K562 (cell line): ENCODE results near the gene IL1B. TPM values are rescaled to one million over a fixed set of nuclear protein-coding genes. Genes with fewer than 3 reads are reported as not detected.

ENCODE experiments used
- BRF1 ChIP-seq: IDR thresholded peaks from 3 replicates; pipeline ENCODE4 v1.6.1; 2011; ENCODE audit warnings: borderline replicate concordance, mild to moderate bottlenecking; ENCODE audit not compliant: insufficient read length; ENCODE audit errors: extremely low read depth
- CBX3 ChIP-seq, 2 experiments: IDR thresholded peaks; 1 replicate in 1 of 2; 2 replicates in 1 of 2; pipeline ENCODE4 v1.6.1; 2012; ENCODE audit warnings: inconsistent platforms in 2 of 2, low read length in 2 of 2, borderline replicate concordance in 1 of 2, control low read depth in 1 of 2
- CEBPG ChIP-seq, 3 experiments: fragments of 200-800 bp in 1 of 3; sonication (Bioruptor generic) in 1 of 3; sonication (generic) in 1 of 3; formaldehyde crosslinking in 1 of 3; IDR thresholded peaks in 2 of 3; conservative IDR thresholded peaks in 1 of 3; 2 replicates each; pipeline versions ENCODE4 v1.6.1 to v1.8.0; 2016 to 2022; ENCODE audit warnings: missing compliant biosample characterization in 2 of 3, missing genetic modification characterization in 2 of 3, mild to moderate bottlenecking in 1 of 3, missing genetic modification reagents in 1 of 3
- DIDO1 ChIP-seq: fragments of 450-650 bp; IDR thresholded peaks from 2 replicates; pipeline ENCODE4 v1.6.1; 2016; ENCODE audit warnings: low read depth, missing biosample characterization, missing genetic modification characterization
- DNMT1 ChIP-seq: fragments of 450-650 bp; IDR thresholded peaks from 2 replicates; pipeline ENCODE4 v1.6.1; 2016; ENCODE audit warnings: antibody characterized with exemption, mild to moderate bottlenecking
- ETS1 ChIP-seq: conservative IDR thresholded peaks from 2 replicates; pipeline ENCODE4 v1.6.1; 2011; ENCODE audit warnings: low read depth, mild to moderate bottlenecking, low read length; ENCODE audit not compliant: control insufficient read depth
- FOXK1 ChIP-seq: sonication (generic); formaldehyde crosslinking; IDR thresholded peaks from 2 replicates; pipeline ENCODE4 v1.8.0; 2022; ENCODE audit warnings: missing genetic modification reagents, mild to moderate bottlenecking, borderline replicate concordance
- KDM1A ChIP-seq, 2 experiments: fragments of 450-650 bp; IDR thresholded peaks; 2 replicates each; pipeline ENCODE4 v1.6.1; 2016; ENCODE audit warnings: mild to moderate bottlenecking in 2 of 2
- MAFG ChIP-seq: fragments of 450-650 bp; conservative IDR thresholded peaks from 2 replicates; pipeline ENCODE4 v1.6.1; 2016; ENCODE audit warnings: missing genetic modification characterization, missing compliant biosample characterization
- MCM2 ChIP-seq: fragments of 450-650 bp; IDR thresholded peaks from 2 replicates; pipeline ENCODE4 v1.6.1; 2017; ENCODE audit warnings: low read depth, mild to moderate bottlenecking
- MCM5 ChIP-seq: fragments of 450-650 bp; IDR thresholded peaks from 2 replicates; pipeline ENCODE4 v1.6.1; 2016; ENCODE audit warnings: low read depth
- MTA3 ChIP-seq: fragments of 450-650 bp; formaldehyde crosslinking; IDR thresholded peaks from 2 replicates; pipeline ENCODE4 v1.6.1; 2017; ENCODE audit warnings: mild to moderate bottlenecking, borderline replicate concordance
- PCBP1 ChIP-seq: fragments of 200-400 bp; formaldehyde crosslinking; IDR thresholded peaks from 2 replicates; pipeline ENCODE4 v1.6.1; 2018; ENCODE audit warnings: mild to moderate bottlenecking, low read depth, low read length; ENCODE audit not compliant: poor library complexity, severe bottlenecking
- PHF8 ChIP-seq: fragments of 200-600 bp; sonication (generic); IDR thresholded peaks from 2 replicates; pipeline ENCODE4 v1.6.1; 2012; ENCODE audit warnings: mixed run types, mild to moderate bottlenecking, inconsistent platforms, low read length, moderate library complexity, borderline replicate concordance
- POLR2AphosphoS2 ChIP-seq: IDR thresholded peaks from 2 replicates; pipeline ENCODE4 v1.6.1; 2012; ENCODE audit warnings: low read length, improper control_type of control experiment
- SP1 ChIP-seq: sonication (generic); formaldehyde crosslinking; IDR thresholded peaks from 2 replicates; pipeline ENCODE4 v1.8.1; 2022; ENCODE audit warnings: mild to moderate bottlenecking, missing genetic modification reagents
- TCF7 ChIP-seq: sonication (generic); IDR thresholded peaks from 2 replicates; pipeline ENCODE4 v1.6.1; 2016; ENCODE audit warnings: antibody characterized with exemption, borderline replicate concordance
- TFE3 ChIP-seq: fragments of 450-650 bp; formaldehyde crosslinking; IDR thresholded peaks from 2 replicates; pipeline ENCODE4 v1.4.0; 2020; ENCODE audit warnings: mild to moderate bottlenecking, mixed read lengths
- TRIM24 ChIP-seq, 2 experiments: fragments of 450-650 bp; IDR thresholded peaks; 2 replicates each; pipeline ENCODE4 v1.6.1; 2016
- TRIM28 ChIP-seq: fragments of 450-650 bp; IDR thresholded peaks from 2 replicates; pipeline ENCODE4 v1.6.1; 2017
- ZNF696 ChIP-seq: fragments of 250-450 bp; sonication (Bioruptor Pico); conservative IDR thresholded peaks from 2 replicates; pipeline ENCODE4 v1.4.0; 2020; ENCODE audit warnings: mild to moderate bottlenecking, moderate library complexity
- ZNF75A ChIP-seq: fragments of 450-650 bp; formaldehyde crosslinking; IDR thresholded peaks from 2 replicates; pipeline ENCODE4 v1.4.0; 2020; ENCODE audit warnings: mild to moderate bottlenecking
- polyA plus RNA-seq, 8 experiments: library from polyadenylated mRNA; depleted of rRNA in 4 of 8; stranded (reverse) in 5 of 8; unstranded in 3 of 8; fragments of >200 nt; fragmentation: Nextera tagmentation in 2 of 8; fragmentation: Illumina TruSeq in 1 of 8; extraction: Ambion mirVana in 2 of 8; extraction: Trizol in 1 of 8; gene quantifications; 2 replicates each; pipeline versions ENCODE4 v1.2.1 to v1.2.3, GENCODE V29; 2011 to 2014; ENCODE audit warnings: inconsistent platforms in 1 of 8, missing spikeins in 1 of 8
- total RNA-seq, 7 experiments: library from RNA; depleted of rRNA in 6 of 7; stranded (reverse); fragments of >200 nt in 6 of 7; fragmentation: Illumina TruSeq in 2 of 7; extraction: Trizol in 2 of 7; gene quantifications; 2 replicates each; pipeline versions ENCODE4 v1.2.1 to v1.2.3, GENCODE V29; 2011 to 2021; ENCODE audit warnings: low replicate concordance in 1 of 7
- TF ChIP-seq, protein P1 (sequence below): fragments of 450-650 bp; conservative IDR thresholded peaks from 2 replicates; pipeline ENCODE4 v1.6.1; 2016; ENCODE audit warnings: missing genetic modification characterization, low read depth, mild to moderate bottlenecking, missing compliant biosample characterization, moderate library complexity
- TF ChIP-seq, protein P2 (sequence below): fragments of 450-650 bp; IDR thresholded peaks from 2 replicates; pipeline ENCODE4 v1.6.1; 2016; ENCODE audit warnings: antibody characterized with exemption

Gene IL1B
- total and polyA plus RNA-seq, 9 of the 15 experiments (the other 6 are each of a cell fraction or from before 2014, with no cell fraction given): 0.29 TPM; not detected in 8

- TF ChIP-seq ETS1: no peak
- no peak for TF ChIP-seq TRIM28
- no peak for TF ChIP-seq MCM5
- no peak for TF ChIP-seq MAFG (tag)
- peak; percentile 42; the same call in 1 of the 2 replicates for TF ChIP-seq CEBPG (CRISPR knock-in tag; IDR thresholded peaks at IDR 0.05)
- TF ChIP-seq CEBPG (tag; conservative IDR thresholded peaks at IDR 0.05 in 1 of 2, IDR thresholded peaks at IDR 0.05 in 1 of 2): no peak; a peak in 1 of 4 replicates
- TF ChIP-seq POLR2AphosphoS2: no peak
- TF ChIP-seq TCF7: no peak
- no peak for TF ChIP-seq CBX3 (IDR thresholded peaks at IDR 0.05; ENCODE audit: borderline replicate concordance in 1 of 2, low read length in 2 of 2)
- TF ChIP-seq PCBP1: no peak
- TF ChIP-seq SP1 (CRISPR knock-in tag): no peak
- TF ChIP-seq FOXK1 (CRISPR knock-in tag): no peak
- TF ChIP-seq, protein P1, sequence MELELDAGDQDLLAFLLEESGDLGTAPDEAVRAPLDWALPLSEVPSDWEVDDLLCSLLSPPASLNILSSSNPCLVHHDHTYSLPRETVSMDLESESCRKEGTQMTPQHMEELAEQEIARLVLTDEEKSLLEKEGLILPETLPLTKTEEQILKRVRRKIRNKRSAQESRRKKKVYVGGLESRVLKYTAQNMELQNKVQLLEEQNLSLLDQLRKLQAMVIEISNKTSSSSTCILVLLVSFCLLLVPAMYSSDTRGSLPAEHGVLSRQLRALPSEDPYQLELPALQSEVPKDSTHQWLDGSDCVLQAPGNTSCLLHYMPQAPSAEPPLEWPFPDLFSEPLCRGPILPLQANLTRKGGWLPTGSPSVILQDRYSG (tag): no peak
- peak; percentile 84 to 85 for TF ChIP-seq TRIM24 (IDR thresholded peaks at IDR 0.05)
- TF ChIP-seq PHF8: no peak
- TF ChIP-seq MCM2: no peak
- no peak for TF ChIP-seq MTA3
- TF ChIP-seq DNMT1: no peak
- TF ChIP-seq DIDO1 (tag): no peak
- no peak for TF ChIP-seq BRF1
- TF ChIP-seq ZNF75A (CRISPR knock-in tag): no peak
- TF ChIP-seq, protein P2, sequence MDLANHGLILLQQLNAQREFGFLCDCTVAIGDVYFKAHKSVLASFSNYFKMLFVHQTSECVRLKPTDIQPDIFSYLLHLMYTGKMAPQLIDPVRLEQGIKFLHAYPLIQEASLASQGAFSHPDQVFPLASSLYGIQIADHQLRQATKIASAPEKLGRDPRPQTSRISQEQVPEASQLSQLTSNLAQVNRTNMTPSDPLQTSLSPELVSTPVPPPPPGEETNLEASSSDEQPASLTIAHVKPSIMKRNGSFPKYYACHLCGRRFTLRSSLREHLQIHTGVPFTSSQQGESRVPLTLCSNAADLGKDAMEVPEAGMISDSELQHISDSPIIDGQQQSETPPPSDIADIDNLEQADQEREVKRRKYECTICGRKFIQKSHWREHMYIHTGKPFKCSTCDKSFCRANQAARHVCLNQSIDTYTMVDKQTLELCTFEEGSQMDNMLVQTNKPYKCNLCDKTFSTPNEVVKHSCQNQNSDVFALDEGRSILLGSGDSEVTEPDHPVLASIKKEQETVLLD: no peak
- no peak for TF ChIP-seq ZNF696 (CRISPR knock-in tag)
- peak; percentile 80 to 87 for TF ChIP-seq KDM1A (IDR thresholded peaks at IDR 0.05)
- TF ChIP-seq TFE3: no peak
Measured at GRCh38 chr2:112829101-112829960, 7.2 kb downstream of the IL1B start (continued).
